Measurements from ENCODE around the gene ALDH8A1. TPM values are rescaled to one million over a fixed set of nuclear protein-coding genes. Genes with fewer than 3 reads are reported as not detected.

The ALDH8A1 gene
- total RNA-seq, 4 donors from 2014 or later, result 0.56 to 2.4 (median 1.0) TPM; not detected in 1

DNA sequence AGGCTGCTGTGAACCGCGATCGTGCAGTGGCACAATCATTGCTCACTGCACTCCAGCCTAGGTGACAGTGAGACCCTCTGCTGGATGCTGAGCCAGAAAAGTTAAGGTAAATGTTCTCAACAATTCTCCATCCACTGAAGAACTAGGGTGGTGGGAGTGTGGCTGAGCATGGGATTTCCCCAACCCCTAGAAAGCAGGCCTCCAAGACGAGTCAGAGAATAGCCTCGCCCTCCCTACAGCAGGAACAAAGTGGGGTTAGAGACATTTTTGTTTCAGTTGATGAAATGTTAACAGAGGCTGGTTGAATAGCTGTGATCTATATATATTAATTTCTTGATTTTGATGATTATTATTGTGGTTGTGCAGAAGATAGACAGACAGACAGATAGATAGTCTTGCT is 6.1 kb upstream of the ALDH8A1 start:
- H3K27ac ChIP-seq, result no peak overlapping the region
- TF ChIP-seq, protein P1, sequence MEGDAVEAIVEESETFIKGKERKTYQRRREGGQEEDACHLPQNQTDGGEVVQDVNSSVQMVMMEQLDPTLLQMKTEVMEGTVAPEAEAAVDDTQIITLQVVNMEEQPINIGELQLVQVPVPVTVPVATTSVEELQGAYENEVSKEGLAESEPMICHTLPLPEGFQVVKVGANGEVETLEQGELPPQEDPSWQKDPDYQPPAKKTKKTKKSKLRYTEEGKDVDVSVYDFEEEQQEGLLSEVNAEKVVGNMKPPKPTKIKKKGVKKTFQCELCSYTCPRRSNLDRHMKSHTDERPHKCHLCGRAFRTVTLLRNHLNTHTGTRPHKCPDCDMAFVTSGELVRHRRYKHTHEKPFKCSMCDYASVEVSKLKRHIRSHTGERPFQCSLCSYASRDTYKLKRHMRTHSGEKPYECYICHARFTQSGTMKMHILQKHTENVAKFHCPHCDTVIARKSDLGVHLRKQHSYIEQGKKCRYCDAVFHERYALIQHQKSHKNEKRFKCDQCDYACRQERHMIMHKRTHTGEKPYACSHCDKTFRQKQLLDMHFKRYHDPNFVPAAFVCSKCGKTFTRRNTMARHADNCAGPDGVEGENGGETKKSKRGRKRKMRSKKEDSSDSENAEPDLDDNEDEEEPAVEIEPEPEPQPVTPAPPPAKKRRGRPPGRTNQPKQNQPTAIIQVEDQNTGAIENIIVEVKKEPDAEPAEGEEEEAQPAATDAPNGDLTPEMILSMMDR (IDR thresholded peaks at IDR 0.05), result no peak
- TF ChIP-seq POLR2AphosphoS5 (IDR thresholded peaks at IDR 0.05), result no peak
- no peak for TF ChIP-seq POLR2A (IDR thresholded peaks at IDR 0.05)
- TF ChIP-seq EP300 (IDR thresholded peaks at IDR 0.05), result no peak
- peaks cover 9% of the 10 kb centered on the region for H3K36me3 ChIP-seq
- no peaks in the 10 kb centered on the region for H3K9me3 ChIP-seq
- no peaks in the 10 kb centered on the region for H3K4me1 ChIP-seq
- no peak for DNase-seq (ENCODE audit: low spot score in 2 of 2)
- H3K4me3 ChIP-seq, result no peak overlapping the region
- 90% methylated on average over 5 of the region's 5 CpGs for WGBS
- no peaks in the 10 kb centered on the region for H3K27me3 ChIP-seq

DNA sequence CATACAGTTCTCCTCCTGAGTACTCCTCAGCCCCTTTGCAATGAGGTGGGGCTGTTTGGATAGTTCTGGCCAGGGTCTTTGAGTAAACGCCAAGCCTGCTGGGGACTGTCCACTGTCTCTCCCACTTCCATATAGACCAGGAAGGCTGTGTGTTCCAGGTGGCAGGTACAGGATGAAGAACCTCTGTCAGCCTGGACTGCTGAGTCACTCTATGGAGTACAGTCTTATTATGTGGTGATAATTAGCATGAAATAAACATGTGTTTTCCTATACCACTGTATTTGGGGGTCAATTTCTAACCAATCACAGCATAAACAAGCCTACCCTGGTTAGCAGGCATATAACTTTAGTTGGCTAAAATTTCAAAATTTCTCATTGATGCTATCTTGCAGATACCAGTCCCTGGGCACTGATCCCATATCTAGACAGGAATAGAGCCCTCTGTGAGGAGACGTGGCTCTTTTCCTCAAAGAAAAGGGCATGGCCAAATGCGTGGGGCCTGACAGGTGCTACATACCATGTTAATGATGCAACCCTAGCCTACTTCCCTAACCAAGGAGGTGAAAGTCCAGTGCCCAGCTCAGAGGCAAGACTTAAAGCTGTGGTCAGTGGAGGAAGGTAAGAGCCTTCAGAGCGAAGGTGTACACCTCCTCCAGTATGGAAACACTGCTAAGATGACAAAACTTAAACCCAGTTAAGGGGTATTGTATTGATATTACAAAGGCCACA is 4.5 kb upstream of the ALDH8A1 start:
- no peaks in the 10 kb centered on the region for H3K4me1 ChIP-seq
- H3K4me3 ChIP-seq, result no peak overlapping the region
- no peaks in the 10 kb centered on the region for H3K27me3 ChIP-seq
- 83% methylated on average over 4 of the region's 4 CpGs for WGBS
- H3K36me3 ChIP-seq, result peaks cover 7% of the 10 kb centered on the region
- no peak for DNase-seq (ENCODE audit: low spot score in 2 of 2)
- no peak overlapping the region for H3K27ac ChIP-seq
- no peak for TF ChIP-seq POLR2AphosphoS5 (IDR thresholded peaks at IDR 0.05)
- TF ChIP-seq, protein P1 (IDR thresholded peaks at IDR 0.05), result no peak
- no peak for TF ChIP-seq POLR2A (IDR thresholded peaks at IDR 0.05)
- no peak for TF ChIP-seq EP300 (IDR thresholded peaks at IDR 0.05)
- H3K9me3 ChIP-seq, result no peaks in the 10 kb centered on the region

DNA sequence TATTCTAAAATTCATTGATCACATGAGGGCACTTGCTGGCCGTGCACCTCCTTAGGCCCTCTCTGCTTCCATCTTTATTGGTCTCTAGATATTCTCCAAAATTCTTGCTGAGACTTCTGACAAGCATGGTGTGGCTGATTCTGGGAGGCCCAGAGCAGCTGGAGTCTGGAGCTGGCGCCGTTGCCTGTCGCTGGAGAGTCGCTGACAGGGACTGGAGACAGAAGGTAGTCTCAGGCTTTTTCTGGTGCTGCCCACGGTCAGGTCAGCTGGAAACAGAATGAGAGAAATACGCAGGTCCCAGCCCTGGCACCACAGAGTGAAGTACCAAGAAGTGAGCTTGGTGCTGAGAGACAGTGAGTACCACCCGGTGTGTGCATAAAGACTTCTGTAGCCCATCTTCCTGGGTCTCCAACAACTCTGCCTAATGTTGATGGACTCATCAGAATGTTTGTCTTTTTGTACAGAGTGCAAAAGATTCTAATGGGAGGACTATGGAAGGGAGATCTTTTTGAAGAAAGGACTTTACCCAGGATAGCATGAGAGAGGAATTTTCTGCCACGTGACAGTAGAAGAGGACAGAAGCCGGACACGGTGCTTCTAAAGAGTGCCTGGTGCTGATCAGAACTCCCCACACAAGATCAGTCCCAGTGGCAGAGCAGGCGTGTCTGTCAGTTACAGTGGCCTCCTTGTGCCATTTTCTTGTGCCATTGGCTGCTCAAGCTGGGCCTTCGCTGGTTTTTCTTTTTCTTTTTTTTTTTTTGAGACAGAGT is 1.8 kb upstream of the ALDH8A1 start:
- Histone ChIP-seq H3K4me3 (no peak overlapping the region), H3K36me3 (no peaks in the 10 kb centered on the region), H3K27me3 (no peaks in the 10 kb centered on the region), H3K9me3 (peaks cover 1% of the 10 kb centered on the region), H3K4me1 (no peaks in the 10 kb centered on the region), H3K27ac (no peak overlapping the region)
- TF ChIP-seq, protein P1 (IDR thresholded peaks at IDR 0.05), result no peak
- TF ChIP-seq POLR2AphosphoS5 (IDR thresholded peaks at IDR 0.05), result no peak
- TF ChIP-seq EP300 (IDR thresholded peaks at IDR 0.05), result no peak
- no peak for TF ChIP-seq POLR2A (IDR thresholded peaks at IDR 0.05)
- no peak for DNase-seq (ENCODE audit: low spot score in 2 of 2)
- 89% methylated on average over 12 of the region's 13 CpGs for WGBS

DNA sequence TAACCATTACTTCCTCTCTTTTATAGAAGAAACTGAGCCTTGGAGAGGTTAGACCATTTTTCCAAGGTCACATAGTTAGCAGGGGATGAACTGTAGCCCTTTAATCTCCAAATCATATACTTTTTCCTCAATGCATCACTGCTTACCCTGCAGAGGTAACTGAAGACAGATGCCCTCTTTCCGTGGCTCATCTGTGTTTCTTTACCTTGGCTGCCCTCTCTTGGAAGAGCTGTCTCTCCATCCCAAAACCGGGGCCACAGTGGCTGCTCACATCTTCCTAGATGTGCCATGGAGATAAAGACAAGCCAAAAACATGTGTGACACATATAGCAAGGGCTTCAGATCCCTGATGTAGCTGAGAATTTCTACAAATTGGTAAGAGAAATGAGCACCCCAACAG is 581 bp upstream of the ALDH8A1 start:
- WGBS, result 43% methylated on average over 2 of the region's 2 CpGs
- Histone ChIP-seq H3K27ac (no peak overlapping the region), H3K36me3 (no peaks in the 10 kb centered on the region), H3K4me1 (no peaks in the 10 kb centered on the region), H3K4me3 (no peak overlapping the region), H3K9me3 (peaks cover 3% of the 10 kb centered on the region), H3K27me3 (no peaks in the 10 kb centered on the region)
- TF ChIP-seq POLR2AphosphoS5 (IDR thresholded peaks at IDR 0.05), result no peak
- TF ChIP-seq POLR2A (IDR thresholded peaks at IDR 0.05), result no peak
- no peak for DNase-seq (ENCODE audit: low spot score in 2 of 2)

DNA sequence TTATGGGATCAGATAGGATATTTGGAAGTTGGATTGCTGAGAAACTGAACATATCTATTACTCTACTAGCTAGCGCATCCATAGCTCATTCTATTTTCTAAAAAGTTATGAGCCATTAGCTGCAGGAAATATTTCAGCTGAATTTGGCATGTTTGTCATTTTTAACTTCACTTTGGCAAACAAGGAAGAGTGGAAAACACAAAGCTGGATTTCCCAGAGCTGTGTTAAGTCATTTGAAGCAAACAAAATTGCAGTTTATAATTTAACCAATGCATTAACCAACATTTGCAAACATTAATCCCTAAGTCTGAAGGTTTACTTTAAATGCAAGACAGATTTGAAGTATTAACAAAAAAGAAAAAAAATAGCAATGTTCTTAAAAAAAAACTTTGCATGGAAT is 1.2 kb downstream of the ALDH8A1 start:
- 79% methylated on average over 1 of the region's 1 CpG for WGBS
- no peaks in the 10 kb centered on the region for H3K36me3 ChIP-seq
- no peaks in the 10 kb centered on the region for H3K27me3 ChIP-seq
- TF ChIP-seq POLR2AphosphoS5 (IDR thresholded peaks at IDR 0.05) (no peak), POLR2A (IDR thresholded peaks at IDR 0.05) (no peak), EP300 (IDR thresholded peaks at IDR 0.05) (no peak)
- TF ChIP-seq, protein P1 (IDR thresholded peaks at IDR 0.05), result no peak
- no peaks in the 10 kb centered on the region for H3K4me1 ChIP-seq
- no peak overlapping the region for H3K27ac ChIP-seq
- no peak overlapping the region for H3K4me3 ChIP-seq
- no peak for DNase-seq (ENCODE audit: low spot score in 2 of 2)
- H3K9me3 ChIP-seq, result peaks cover 3% of the 10 kb centered on the region
